BE2C (cell line): Measurements from ENCODE around the gene PSMD8.

Experiments used
- DNase-seq: peaks from one replicate; pipeline ENCODE4 v3.0.0-alpha.2; 2020
- H3K27me3 ChIP-seq: fragments of 250-450 bp; sonication (Bioruptor Pico); 2 replicates; pipeline ENCODE4 v1.5.1; 2020; ENCODE audit warnings: mild to moderate bottlenecking
- H3K36me3 ChIP-seq: fragments of 250-450 bp; sonication (Bioruptor Pico); 2 replicates; pipeline ENCODE4 v1.5.1; 2020; ENCODE audit warnings: mild to moderate bottlenecking
- H3K4me1 ChIP-seq: fragments of 250-450 bp; sonication (Bioruptor Pico); 2 replicates; pipeline ENCODE4 v1.5.1; 2020
- H3K4me3 ChIP-seq: 2 replicates; pipeline ENCODE4 v1.5.1; 2011; ENCODE audit warnings: low read depth, low read length
- H3K9me3 ChIP-seq: fragments of 250-450 bp; sonication (Bioruptor Pico); 2 replicates; pipeline ENCODE4 v1.5.1; 2020
- TF ChIP-seq, protein P1 (sequence below): IDR thresholded peaks from 2 replicates; pipeline ENCODE4 v1.5.1; 2012; ENCODE audit warnings: mild to moderate bottlenecking, low read depth, low read length

PSMD8 gene

DNA sequence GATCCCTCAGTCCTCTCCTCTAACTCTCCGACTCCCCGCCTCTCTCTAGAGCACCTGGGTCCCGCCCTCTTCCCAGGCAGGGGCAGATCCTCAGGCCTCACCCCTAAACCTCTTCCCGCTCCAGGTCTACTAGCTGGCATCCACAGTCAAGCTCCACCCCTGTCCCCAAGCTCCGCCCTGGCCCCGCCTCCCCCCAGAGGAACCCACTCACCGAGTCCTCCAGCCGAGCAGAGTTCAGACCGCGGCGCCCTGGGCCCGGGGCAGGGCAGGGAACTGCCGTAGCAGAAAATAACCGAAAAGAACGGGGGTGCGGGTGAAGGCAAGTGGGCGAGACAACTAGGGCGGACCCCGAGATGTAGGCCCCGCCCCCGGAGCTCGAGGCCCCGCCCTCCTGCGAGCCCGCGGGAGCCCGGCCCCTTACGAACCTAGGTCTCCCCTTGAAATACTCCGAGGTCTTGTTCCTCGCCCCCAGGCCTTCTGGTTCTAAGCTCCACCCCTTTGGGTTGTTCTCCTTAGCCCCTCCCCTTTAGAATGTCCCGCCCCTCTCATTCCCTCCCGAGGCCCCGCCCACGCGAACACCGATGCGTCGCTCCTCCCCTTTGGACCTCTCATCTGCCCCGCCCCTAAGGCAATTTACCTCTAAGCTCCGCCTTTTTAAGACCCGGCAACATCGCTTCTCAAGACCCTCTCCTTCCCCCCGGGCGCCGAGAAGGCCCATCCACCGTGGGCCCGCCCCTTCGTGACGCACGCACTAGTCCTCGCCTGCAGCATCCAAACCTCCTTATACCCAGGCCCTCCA, 13.4 kb downstream of the PSMD8 start, which contains the start of gene GGN:
Gene GGN, minus strand, starts transcription at position 485 of the 799 bp plus-strand sequence. CDS start 773 bp downstream, outside the sequence.
- H3K36me3 ChIP-seq: no peaks in the 10 kb centered on the region; the same call in 1 of the 2 replicates
- no peaks in the 10 kb centered on the region for H3K27me3 ChIP-seq
- H3K9me3 ChIP-seq: no peaks in the 10 kb centered on the region
- peak within 1 kb of the TSS; percentile 75 for H3K4me3 ChIP-seq
- no peaks in the 10 kb centered on the region; the same call in 1 of the 2 replicates for H3K4me1 ChIP-seq
- TF ChIP-seq, protein P1, sequence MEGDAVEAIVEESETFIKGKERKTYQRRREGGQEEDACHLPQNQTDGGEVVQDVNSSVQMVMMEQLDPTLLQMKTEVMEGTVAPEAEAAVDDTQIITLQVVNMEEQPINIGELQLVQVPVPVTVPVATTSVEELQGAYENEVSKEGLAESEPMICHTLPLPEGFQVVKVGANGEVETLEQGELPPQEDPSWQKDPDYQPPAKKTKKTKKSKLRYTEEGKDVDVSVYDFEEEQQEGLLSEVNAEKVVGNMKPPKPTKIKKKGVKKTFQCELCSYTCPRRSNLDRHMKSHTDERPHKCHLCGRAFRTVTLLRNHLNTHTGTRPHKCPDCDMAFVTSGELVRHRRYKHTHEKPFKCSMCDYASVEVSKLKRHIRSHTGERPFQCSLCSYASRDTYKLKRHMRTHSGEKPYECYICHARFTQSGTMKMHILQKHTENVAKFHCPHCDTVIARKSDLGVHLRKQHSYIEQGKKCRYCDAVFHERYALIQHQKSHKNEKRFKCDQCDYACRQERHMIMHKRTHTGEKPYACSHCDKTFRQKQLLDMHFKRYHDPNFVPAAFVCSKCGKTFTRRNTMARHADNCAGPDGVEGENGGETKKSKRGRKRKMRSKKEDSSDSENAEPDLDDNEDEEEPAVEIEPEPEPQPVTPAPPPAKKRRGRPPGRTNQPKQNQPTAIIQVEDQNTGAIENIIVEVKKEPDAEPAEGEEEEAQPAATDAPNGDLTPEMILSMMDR: no peak
- peak; percentile 92 for DNase-seq

DNA sequence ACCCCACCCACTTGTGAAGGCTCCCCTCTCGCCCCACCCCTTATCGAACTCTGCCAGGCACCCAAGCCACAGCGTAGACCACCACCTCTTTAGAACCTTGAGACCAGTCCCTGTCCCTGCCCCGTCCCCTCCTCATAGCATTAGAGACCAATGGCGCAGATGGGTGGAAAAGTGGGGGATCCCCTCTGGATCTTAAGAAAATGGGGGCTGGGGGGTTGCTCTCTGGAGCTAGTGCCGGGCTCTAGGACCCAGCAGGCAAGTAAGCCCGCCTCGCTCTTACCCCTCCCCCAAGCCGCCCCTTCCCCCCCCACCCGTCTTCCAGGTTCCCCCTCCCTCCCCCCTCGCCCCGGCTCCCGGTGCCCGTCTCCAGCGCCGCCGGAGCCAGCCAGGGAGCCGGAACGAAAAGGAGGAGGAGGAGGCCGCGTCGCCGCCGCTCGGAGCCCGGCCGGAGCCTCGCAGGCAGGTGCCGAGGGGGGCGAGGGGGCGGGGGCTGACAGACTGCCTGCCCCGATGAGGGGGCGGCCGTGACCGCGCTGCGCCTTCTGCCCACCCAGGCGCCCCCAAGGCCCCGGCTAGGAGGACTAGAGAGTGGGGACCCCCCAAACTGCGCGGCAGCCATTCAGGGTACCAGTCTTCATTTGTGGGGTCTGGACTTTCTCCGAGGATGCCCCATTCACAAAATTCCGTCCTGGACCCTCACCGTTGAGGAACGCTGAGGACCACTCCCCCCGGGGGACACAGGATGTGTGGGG, 14.2 kb downstream of the PSMD8 start, which contains the start of gene SPRED3:
Gene SPRED3, plus strand, starts transcription at position 349 of the 752 bp plus-strand sequence. CDS start 1,606 bp downstream, outside the sequence.
- no peaks in the 10 kb centered on the region; the same call in 1 of the 2 replicates for H3K4me1 ChIP-seq
- TF ChIP-seq, protein P1: no peak
- peak; percentile 55 for DNase-seq
- H3K36me3 ChIP-seq: no peaks in the 10 kb centered on the region; the same call in 1 of the 2 replicates
- no peaks in the 10 kb centered on the region for H3K9me3 ChIP-seq
- H3K27me3 ChIP-seq: no peaks in the 10 kb centered on the region
- H3K4me3 ChIP-seq: peak within 1 kb of the TSS; percentile 75

DNA sequence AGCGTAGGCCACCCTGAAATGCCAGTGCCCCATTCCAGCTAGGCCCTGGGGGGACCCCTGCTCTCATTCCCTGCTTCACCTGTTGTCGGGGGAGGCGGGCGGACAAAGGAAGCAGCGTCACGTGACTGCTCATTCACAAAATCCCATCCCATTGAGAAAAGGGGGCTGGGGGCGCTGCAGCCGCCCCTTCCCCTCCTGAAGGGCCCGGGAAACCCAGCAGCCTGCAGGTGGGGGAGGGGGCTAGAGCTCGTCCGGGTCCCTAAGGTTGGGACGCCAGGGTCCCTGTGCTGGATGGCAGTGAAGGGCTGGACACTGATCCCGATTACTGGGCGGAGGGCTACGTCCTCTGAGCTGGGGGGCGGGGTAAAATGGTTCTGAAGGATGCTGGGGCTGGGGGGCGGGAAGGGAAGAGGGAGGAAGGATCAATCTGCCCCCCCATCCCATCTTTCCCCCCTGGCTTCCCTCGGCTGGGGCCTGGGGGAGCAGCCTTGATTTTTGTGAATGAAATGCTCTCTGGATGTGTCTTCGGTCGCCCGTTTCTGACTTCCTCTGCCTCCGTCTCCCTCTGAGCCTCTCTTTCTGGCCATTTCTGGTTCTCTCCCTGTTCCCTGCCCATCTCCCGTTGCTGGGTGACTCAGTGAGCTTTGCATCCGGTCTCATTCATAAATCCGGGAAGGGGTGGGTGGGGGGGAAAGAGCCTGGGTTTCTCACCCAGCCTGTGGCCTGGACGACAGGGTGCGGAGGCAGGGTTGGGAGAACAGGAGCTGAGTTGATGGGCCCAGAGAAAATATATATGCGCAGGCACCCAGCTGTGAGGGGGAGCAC, 14.9 kb downstream of the PSMD8 start:
- H3K36me3 ChIP-seq: no peaks in the 10 kb centered on the region
- no peaks in the 10 kb centered on the region for H3K27me3 ChIP-seq
- H3K4me3 ChIP-seq: peak overlapping the region; percentile 75
- DNase-seq: peak; percentile 31
- H3K4me1 ChIP-seq: no peaks in the 10 kb centered on the region; the same call in 1 of the 2 replicates
- no peaks in the 10 kb centered on the region for H3K9me3 ChIP-seq
- TF ChIP-seq, protein P1: no peak

DNA sequence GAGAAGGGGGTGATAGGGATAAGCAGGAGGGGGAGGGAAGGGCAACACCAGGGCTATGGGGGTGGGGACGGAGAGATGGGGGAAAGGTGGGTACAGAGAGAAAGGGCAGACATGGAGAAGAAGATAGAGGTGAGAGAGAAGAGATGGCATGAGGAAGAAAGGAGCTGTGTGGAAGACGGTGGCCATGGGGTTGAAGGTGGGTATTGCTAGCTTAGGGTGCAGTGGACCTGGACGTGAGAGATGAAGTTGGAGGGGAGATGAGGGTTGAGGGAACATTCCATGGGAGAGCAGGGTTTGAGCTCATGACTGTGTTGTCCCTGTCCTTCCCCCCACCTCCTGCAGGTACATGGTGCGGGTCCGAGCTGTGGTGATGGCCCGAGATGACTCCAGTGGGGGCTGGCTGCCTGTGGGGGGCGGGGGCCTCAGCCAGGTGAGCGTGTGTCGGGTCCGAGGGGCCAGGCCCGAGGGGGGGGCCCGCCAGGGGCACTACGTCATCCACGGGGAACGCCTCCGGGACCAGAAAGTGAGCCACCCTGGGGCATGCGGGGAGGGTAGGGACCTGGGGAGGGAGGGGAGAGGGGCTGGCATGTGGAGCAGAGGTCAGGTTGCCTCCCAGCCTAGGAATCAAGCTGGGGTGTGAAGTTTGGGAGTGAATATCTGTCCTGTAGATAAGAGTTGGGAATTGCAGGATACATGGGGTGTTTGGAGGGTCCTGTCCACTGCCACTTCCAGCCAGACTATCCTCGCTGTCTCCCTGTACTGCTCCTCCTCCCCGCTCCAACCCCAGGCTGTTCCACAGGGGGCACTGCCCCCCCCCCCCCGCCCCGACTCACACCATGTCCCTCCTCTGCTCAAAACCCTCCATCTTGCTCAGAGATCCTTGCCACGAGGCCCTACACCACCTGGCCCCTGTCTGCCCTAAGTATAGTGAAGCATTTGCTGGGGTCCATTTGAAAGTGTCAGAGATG, 15.9 kb downstream of the PSMD8 start:
- TF ChIP-seq, protein P1: no peak
- H3K9me3 ChIP-seq: no peaks in the 10 kb centered on the region
- DNase-seq: no peak
- no peak overlapping the region for H3K4me3 ChIP-seq
- no peaks in the 10 kb centered on the region; the same call in 1 of the 2 replicates for H3K4me1 ChIP-seq
- no peaks in the 10 kb centered on the region for H3K27me3 ChIP-seq
- no peaks in the 10 kb centered on the region for H3K36me3 ChIP-seq

DNA sequence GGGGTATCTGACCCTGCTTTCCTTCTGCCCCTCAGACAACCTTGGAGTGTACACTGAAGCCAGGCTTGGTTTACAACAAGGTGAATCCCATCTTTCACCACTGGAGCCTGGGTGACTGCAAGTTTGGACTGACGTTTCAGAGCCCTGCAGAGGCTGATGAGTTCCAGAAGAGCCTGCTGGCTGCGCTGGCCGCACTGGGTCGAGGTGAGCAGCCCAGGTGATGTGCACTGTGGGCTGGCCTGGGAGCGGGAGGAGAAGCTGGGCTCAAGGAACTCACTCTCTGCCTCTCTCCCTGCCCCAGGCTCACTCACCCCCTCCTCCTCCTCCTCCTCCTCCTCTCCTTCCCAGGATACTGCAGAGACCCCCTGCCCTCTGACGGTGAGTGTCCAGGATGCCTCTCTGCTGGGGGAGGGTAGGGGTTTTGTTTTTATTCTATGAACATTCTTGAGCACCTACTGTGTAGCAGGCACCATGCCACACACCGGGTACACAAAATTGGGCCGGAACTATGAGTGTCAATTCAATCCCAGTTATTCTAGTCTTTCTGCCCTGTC, 17.6 kb downstream of the PSMD8 start:
- TF ChIP-seq, protein P1: no peak
- Histone ChIP-seq H3K4me1 (no peaks in the 10 kb centered on the region; the same call in 1 of the 2 replicates), H3K4me3 (no peak overlapping the region), H3K36me3 (no peaks in the 10 kb centered on the region), H3K9me3 (no peaks in the 10 kb centered on the region), H3K27me3 (no peaks in the 10 kb centered on the region)
- no peak for DNase-seq
